CD4-positive, alpha-beta T cell treated with Interleukin-2 at 100 ng/mL for 4 hours (primary cell): ENCODE results near the gene RP9.

ENCODE experiments used
- DNase-seq: peaks from one replicate; pipeline ENCODE4 v3.0.0-alpha.2; 2020; ENCODE audit warnings: low spot score

Gene RP9, protein sequence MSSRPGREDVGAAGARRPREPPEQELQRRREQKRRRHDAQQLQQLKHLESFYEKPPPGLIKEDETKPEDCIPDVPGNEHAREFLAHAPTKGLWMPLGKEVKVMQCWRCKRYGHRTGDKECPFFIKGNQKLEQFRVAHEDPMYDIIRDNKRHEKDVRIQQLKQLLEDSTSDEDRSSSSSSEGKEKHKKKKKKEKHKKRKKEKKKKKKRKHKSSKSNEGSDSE

DNA sequence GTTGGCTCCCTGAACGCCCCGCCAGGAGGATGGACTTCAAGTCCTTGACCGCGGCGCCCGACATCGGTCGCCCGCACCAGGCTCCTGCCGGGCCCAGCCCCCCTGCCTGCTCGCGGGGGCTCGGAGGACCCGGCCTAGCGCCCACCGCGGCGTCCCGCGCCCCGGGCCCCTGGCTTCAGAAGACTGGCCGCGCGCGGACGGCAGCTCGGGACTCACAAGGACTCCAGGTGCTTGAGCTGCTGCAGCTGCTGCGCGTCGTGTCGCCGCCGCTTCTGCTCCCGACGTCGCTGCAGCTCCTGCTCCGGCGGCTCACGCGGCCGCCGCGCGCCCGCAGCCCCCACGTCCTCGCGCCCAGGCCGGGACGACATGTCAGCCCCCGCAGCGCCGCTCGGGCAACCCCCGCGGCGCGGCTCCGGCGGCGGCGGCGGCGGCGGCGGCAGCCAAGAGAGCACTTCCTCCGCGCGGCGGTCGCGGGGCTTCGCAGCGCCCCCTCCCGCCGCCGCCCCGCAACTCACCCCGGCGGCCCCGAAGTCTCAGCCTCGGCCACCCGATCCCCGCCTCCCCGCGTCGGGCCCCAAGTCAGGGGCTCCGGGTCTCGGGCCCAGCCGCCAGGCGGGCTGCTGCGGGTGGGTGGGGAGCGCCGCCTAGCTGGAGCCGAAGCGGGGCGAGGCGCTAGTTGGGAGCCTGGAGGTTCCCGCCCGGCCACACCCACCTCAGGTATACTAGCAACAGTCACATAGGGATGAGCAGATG is at the start of gene RP9:
Gene RP9, minus strand, starts transcription at position 400 of the 753 bp plus-strand sequence. Its CDS starts 32 bp downstream, at position 368.
- DNase-seq: peak; percentile 78

DNA sequence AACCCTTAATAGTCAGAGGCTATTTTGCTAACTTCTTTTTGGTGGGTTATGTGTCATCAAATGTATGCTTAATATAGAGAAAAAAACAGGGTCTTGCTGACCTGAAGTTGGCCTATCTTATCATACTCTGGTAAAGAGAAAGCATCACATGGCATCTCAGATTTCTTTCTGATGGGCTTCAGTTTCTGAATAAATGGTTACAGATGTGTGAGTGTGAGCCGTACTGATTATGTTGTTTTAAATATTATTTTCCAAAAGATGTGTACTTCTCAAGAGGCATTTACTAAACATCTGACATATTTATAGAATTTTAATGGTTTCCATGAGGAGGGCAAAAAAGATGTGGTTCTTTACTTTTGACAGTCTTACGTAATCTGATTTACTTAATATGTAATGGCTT is 48.6 kb upstream of the RP9 start:
- DNase-seq: no peak

DNA sequence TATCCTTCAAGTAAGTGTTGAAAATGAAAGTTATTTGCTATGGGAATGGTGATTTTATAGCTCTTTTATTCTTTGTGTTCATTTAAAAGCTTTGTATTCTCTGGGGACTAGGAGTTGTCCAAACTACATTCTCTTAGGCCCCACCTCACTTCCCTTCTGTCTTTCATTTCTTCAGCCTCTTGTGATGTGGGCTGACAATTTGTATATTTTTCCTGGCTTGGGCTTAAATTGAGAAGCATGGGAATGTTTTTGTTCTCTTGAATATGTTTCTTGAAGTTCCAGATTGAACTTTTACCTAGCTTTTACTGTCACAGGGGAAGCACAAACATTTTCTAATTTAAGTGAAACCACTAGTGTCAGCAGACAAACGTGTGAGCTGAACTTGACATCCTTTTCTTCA is 48.1 kb upstream of the RP9 start:
- DNase-seq: no peak

DNA sequence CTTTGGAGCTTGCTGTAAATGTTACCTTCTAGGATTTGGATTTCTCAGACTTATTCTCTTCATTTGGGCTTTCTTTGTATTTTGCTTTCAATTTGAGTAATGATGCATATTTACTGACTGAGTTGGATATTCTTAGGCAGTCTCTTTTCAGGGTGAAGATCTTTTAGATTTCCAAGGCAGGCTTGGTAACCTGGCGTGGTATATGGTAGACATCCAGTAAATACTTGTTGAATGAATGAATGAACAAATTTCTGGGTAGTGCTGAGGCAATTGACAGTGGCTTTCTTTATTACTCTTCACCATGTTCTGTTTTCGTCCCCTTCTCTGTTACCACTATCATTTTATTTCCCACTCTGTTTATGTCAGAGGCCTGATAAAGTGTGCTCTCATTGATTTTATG is 47.2 kb upstream of the RP9 start:
- DNase-seq: no peak

DNA sequence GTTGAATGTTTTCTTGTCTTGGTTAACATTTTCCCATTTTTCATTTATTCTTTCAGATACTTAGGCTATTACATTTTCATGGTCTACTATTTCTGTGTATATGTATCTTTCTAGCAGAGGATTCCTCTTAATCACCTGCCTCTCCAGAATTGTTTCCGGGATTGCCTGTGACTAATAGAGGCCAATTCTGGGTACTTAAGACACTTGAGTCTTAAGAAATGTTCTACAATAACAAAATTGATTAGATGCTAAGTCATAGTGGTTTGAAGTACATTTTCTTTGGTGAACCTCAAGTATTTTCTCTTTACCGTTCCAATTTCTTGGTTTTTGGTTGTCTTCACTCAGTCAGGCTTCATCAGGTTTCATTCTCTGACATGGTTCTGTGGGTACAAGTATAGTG is 46.6 kb upstream of the RP9 start:
- no peak for DNase-seq

DNA sequence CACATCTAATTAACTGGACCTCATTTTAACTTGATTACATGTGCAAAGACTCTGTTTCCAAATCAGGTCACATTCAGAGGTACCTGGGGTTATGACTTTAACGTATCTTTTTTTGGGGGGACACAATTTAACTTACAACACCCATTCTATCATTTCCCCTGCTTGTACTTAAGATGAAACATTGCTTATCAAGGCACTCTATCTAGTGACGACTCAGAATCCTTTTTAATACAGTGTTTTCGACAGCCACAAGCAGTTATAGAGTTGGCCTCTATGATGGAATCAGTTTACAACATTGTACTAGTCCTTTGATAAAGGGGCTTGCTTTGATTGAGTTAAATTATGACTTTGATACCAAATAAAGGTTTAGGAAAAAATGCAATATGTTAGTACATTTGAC is 42.9 kb upstream of the RP9 start:
- no peak for DNase-seq

DNA sequence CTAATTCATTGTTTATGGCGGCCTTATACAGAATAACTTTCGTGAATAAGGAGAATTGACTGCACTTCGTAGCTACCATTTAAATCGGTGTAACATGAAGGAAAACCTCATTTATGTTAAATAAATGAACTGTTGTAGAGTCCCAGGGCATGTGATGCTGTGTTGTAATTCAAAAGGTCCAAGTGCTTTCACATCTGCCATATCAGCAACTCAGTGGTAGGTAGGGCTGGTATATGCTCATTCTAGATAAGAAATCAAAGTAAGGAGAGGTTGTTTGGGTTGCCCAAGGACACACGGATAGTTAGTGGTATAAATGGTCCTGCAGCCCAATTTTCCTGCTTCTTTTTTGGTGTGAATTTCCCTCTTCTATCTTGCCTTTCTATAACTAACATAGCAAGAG is 36.0 kb upstream of the RP9 start:
- DNase-seq: no peak

DNA sequence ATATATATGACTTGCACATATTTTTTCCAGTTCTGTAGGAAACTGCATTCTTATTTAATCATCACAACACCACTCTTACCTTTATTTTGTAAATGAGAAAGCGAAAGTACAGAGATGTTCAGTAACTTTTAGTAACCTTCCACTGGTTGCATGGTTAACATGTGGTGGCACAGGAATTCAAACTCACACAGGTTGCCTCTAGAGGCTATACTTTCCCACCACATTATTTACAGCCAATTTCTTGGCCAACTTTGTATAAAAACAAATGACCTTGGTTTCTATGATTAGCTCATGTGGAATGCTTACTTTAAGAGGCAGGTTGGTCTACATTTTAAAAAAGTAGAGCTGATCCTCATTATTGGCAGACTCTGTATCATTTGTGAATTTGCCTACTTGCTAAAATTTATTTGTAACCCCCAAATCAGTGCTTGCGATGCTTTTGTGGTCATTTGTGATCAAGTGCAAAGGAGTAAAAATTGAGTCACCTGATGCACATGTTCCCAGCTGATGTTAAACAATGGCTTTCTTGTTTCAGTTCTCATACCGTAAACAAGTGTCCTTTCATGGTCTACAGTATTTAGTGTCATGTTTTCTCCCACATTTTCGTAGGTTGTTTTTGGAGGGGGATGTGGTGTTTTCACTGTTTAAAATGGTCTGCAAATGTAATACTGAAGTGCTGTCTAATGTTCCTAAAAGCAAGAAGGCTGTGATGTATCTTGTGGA is 35.0 kb upstream of the RP9 start:
- DNase-seq: no peak

DNA sequence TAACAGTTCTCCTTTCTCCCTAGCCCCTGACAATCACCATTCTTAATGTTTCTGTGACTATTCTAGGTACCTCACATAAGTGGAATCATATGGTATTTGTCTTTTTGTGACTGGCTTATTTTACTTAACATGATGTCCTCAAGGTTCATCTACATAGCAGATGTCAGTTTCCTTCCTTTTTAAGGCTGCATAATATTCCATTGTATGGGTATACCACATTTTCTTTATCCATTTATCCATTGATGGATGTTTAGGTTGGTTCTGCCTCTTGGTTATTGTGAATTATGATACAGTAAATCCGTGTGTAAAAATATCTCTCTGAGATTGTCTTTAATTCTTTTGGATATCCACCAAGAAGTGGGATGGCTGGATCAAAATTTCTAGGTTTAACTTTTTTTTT is 33.4 kb upstream of the RP9 start:
- DNase-seq: no peak

DNA sequence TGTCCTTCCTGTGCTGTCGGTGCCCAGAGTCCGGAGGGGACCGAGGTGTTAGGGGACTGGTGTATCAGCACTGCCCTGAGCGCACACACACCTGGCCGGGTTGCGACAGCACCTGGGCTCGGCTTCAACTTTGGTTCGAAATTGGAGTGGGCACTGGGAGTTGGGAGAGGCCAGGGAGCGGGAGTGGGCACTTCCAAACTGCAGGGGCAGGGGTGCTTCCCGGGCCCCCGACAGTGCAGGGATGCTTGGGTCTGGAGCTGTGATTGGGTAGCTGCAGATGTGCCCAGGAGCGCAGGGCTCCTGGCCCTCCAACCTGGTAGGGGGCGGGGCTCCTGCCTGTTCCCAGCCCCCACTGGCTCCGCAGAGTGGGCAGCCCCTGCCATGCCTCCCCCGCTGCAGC is 27.9 kb upstream of the RP9 start:
- DNase-seq: no peak

DNA sequence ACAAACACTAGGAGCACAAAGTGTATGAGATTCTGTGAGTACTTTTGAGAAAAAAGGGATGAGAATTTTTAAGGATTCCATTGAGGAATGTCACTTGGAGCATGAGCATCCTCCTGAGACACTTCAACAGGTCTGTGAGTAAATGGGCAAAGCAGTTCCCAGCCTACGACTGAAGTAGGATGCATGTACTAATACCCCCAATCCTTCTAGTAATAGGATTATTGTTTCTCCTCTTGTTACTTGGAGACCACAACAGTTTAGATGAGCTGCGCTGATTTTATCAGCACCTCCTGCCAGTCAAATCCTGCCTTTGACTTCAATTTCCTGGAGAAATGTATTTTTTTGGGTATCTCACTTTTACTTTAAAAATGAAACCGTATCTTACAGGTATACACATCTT is 21.0 kb upstream of the RP9 start:
- DNase-seq: peak; percentile 34

DNA sequence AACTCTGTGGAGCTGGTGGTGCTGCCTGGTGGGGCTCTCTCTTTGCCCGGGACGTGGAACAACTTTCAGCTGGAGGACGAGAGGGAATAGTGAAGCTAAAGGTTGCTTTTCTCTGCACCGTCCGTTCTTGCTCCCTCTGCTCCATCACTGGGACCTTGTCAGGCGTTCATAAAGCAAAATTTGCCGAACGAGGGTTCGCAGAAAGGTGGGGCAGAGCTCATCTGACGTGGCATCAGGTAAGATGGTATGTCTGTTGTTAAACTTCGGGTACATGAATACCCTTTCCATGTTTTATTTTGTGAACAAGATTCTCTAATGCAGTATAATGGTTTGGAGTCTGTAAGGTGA is 20.6 kb upstream of the RP9 start:
- peak; percentile 33 for DNase-seq

DNA sequence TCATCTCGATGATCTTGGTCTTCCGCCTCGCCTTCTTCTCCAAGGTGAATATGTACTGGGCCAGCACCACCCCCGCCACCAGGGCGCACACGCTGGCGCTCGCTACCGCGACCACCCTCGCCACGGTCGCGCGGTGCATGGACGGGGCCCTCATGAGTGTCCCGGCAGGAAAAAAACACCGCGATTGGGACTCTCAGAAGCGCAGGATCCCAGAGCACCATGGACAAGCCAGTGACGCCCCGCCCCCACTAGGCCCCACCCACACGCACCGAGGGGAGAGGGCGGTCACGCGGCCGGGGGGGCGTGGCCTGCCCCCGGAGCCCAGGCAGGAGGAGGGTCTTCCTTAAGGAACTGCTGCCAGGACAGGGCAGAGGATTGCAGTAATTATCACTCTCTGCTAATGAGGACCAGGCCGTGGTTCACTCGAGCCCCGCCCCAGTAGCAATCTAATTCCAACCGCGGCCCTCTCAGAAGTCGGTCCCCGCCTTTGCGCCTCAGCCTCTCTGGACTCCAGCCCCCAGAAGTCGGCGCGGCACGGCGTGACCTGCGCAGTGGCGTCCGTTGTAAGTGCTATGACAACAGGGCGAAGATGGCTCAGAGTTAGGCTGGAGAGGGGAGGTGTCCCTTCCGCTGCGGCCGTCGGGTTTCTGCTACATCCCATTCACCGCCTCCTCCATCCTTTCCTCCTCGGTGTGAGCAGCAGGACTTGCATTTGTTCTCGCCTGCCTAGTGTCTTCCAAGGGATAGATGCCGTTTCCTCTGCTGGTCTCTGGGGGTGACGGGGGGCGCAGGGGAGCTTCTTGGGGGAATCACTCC is 20.0 kb upstream of the RP9 start, which contains the start of gene BBS9:
Gene BBS9, plus strand, starts transcription at position 575 of the 816 bp plus-strand sequence. CDS start 16,689 bp downstream, outside the sequence.
- peak; percentile 90 for DNase-seq

DNA sequence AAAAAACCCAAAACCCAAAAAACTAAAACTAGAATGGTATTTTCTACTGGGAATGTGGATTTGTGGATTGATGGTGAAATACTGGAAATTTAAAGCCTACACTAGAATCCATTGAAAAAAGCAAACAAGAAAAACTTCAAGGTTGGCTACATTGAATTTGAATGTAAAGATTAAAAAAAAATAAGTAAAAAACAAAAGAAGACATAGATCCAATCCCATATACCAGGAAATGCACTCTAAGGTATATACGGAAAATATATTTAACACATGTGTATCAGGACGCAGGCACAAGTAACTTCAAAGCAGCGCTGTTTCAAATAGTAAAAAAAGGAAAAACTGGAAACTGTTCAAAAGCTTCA is 19.4 kb upstream of the RP9 start:
- no peak for DNase-seq

DNA sequence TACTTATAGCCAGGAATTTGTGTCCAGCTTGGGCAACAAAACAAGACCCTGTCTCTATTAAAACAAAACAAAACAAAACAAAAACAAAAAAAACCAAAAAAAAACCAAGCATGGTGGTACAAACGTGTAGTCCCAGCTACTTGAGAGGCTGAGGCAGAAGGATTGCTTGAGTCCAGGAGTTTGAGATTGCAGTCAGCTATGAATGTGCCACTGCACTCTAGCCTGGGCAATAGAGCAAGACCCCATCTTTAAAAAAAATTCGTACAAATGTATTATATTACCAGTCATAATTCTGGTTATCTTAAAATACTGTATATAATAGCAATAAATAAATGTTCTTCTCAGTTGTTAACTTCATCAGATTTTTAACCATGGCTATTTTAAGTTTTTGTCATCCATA is 17.9 kb upstream of the RP9 start:
- no peak for DNase-seq

DNA sequence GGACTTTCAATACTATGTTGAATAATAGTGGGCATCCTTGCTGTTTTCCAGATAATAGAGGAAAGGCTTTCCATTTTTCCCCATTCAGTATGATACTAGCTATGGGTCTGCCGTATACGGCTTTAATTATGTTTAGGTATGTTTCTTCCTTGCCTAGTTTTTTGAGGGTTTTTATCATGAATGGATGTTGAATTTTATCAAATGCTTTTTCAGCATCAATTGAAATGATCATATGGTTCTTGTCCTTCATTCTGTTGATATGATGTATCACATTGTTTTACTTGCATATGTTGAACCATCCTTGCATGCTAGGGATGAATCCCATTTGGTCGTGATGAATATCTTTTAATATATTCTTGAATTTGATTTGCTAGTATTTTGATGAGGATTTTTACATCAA is 9.2 kb upstream of the RP9 start:
- DNase-seq: no peak

DNA sequence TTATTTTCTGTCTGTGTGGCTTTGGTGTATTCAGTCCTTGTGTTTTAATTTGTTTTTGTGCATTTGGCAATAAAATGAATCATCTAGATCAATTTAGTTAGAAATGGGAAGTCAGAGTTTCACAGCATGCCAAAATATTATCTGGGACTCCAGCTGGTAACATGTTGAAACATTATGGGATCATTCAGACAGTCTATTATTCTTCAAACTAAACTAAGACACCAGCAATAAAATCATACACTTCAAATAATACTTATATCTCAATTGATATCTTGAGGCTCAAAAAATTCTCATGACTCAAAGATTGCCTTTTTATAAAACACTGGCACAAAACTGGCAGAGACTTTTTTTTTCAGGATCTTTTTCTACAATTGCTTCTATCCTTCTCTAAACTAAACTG is 5.8 kb upstream of the RP9 start:
- no peak for DNase-seq

DNA sequence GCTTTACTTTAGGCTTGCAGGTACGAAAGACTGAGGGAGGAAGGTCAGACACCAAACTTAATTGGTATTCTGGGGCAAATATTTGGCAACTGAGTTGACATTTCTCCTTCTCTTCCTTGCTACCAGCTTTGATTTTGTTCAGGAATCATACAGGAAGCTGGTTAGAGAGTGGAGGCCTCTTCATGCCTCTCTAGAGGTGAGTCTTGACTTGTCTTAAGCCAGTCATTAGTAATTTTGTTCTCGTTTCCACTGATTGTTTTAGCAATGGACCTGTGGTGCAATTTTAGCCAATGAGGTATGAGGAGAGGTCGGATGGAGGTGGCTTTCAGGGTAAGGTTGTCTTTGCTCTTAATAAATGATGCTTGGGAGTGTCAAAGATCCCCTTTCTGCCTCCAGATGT is 2.4 kb upstream of the RP9 start:
- no peak for DNase-seq

DNA sequence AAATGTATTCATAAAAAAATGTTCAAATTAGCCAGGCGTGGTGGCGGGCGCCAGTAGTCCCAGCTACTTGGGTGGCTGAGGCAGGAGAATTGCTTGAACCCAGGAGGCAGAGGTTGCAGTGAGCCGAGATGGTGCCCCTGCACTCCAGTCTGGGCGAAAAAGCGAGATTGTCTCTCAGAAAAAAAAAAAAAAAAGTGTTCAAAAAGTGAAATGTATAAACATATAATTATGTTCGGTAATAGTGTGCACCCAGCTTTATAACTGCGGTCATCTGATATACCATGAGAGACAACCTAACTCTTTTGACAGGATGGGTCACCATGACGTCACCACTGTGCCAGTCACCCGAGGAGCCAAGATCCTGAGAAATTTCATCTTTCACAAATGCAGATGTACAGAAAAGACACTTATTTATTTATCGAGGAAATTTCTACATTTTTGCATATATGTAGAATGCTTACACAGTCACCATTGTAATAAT is 594 bp upstream of the RP9 start:
- peak; percentile 7 for DNase-seq

DNA sequence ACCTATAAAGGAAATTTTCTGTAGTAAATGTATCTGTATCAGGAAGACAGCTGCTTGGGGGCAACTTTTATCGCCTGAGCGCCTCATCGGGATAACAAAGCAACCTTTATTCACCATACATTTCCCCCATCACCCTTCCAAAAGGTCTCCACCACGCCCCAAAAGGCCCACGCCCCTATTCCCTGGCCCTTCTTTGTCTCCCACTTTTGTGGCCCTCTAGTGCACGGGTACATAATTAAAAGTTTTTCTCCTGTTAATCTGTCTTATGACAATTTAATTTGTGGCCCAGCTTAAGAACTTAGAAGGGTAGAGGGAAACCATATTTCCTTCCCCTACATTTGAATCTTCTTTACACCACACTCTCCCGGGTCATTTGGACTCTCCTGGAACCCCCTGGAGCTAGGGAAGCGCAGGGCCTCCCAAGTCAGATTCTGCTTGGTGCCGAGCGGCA is 625 bp downstream of the RP9 start:
- DNase-seq: peak; percentile 30

DNA sequence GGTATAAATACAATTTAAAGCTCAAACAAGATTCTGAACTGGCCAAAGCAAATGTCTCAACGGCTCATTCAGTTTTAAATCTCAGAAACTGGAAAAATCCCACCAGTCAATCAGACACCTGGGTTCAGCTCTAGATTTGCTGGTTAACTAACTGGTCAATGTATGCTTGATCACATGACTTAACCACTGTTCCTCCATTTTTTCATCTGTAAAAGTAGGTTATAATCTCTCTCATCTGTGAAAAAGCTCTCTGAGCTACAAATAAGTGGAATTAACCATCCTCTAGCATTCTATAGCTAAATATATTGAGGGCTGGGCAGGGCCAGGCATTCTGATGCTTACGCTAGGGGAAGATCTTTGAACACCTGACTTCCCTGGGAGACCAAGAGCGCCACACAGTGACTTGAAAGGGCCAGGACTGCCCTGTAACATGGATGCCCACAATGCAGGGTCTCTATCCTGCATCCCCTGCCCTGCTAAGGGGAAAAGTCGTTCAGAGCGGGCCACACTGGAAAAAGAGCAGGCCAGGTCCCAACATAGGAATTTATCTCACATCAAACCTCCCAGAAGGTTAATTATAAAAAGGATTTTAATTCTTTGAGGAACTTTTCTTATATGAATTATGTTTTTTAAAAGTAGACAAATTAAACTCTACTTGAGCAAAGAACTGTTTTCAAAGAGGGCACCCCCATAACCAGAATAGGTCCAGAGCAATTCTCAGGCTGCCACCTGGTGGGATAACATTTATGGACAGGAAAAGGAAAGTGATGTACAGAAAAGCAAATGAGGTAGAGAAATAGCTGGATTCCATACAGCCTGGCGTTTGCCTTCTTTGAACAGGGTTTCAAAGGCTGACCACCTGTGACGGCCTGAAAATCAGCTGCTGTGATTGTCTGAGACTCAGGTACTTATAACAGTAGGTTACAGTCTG is 1.8 kb downstream of the RP9 start:
- DNase-seq: peak; percentile 72
